Body of pancreas (tissue), 4 donors: ENCODE results near the gene CROCC2.

Experiments used
- CTCF ChIP-seq, 7 experiments: fragments of 450-650 bp in 4 of 7; fragments of 200-600 bp in 3 of 7; sonication (generic) in 3 of 7; IDR thresholded peaks; one replicate each; pipeline ENCODE4 v1.5.1; 2016 to 2019; ENCODE audit warnings: antibody characterized with exemption in 7 of 7
- POLR2A ChIP-seq, 3 donors: fragments of 450-650 bp; IDR thresholded peaks; one replicate each; pipeline ENCODE4 v1.6.1; 2016; ENCODE audit warnings: antibody characterized with exemption in 3 of 3, mild to moderate bottlenecking in 2 of 3

- TF ChIP-seq CTCF (IDR thresholded peaks at IDR 0.05), result no peak
- TF ChIP-seq POLR2A (IDR thresholded peaks at IDR 0.05), result no peak
Observed at GRCh38 chr2:240932001-240932723, 26.0 kb downstream of the CROCC2 start.
